Measurements from ENCODE around the gene RND3.

RND3 gene

GRCh38 chr2:150528861-150529801 is 41.7 kb upstream of the RND3 start:
- in situ Hi-C loops (cut with MboI; ENCODE audit: low pct_unique_long_range_greater_than_20kb, low sequenced_read_pairs, unreplicated experiment): no loop called here
- no peak for TF ChIP-seq CTCF (IDR thresholded peaks at IDR 0.05; ENCODE audit: extremely low read depth, insufficient read depth, missing control alignments)
- DNase-seq (ENCODE audit: low spot score): peak; percentile 42

GRCh38 chr2:150526827-150527226 is 39.4 kb upstream of the RND3 start:
- in situ Hi-C loops (cut with MboI; ENCODE audit: low pct_unique_long_range_greater_than_20kb, low sequenced_read_pairs, unreplicated experiment): no loop called here
- DNase-seq (ENCODE audit: low spot score): no peak
- no peak for TF ChIP-seq CTCF (IDR thresholded peaks at IDR 0.05; ENCODE audit: extremely low read depth, insufficient read depth, missing control alignments)

GRCh38 chr2:150526006-150526405 is 38.5 kb upstream of the RND3 start:
- no peak for DNase-seq (ENCODE audit: low spot score)
- TF ChIP-seq CTCF (IDR thresholded peaks at IDR 0.05; ENCODE audit: extremely low read depth, insufficient read depth, missing control alignments): no peak
- in situ Hi-C loops (cut with MboI; ENCODE audit: low pct_unique_long_range_greater_than_20kb, low sequenced_read_pairs, unreplicated experiment): no loop called here

DNA sequence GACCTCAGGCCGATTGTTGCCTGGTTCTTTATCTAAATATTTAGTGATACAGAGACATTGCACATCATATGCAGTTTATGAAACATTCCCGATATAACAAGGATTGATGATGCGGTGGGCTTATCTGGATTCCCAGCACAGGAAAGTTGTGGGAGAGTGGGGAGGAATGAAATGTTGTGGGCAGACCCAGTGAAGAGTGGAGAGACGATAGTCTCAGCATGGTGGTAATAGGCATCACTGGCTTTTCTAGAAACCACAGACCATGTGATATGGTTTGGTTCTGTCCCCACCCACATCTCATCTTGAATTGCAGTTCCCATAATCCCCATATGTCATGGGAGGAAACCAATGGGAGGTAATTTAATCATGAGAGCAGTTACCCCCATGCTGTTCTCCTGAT is 34.8 kb upstream of the RND3 start:
- no peak for TF ChIP-seq CTCF (IDR thresholded peaks at IDR 0.05; ENCODE audit: extremely low read depth, insufficient read depth, missing control alignments)
- in situ Hi-C loops (cut with MboI; ENCODE audit: low pct_unique_long_range_greater_than_20kb, low sequenced_read_pairs, unreplicated experiment): no loop called here
- no peak for DNase-seq (ENCODE audit: low spot score)

- DNase-seq (ENCODE audit: low spot score): no peak
Measured at GRCh38 chr2:150520887-150521664, 33.6 kb upstream of the RND3 start.

More at GRCh38 chr2:150520887-150521664, 33.6 kb upstream of the RND3 start:
- in situ Hi-C loops (cut with MboI; ENCODE audit: low pct_unique_long_range_greater_than_20kb, low sequenced_read_pairs, unreplicated experiment): no loop called here
- no peak for TF ChIP-seq CTCF (IDR thresholded peaks at IDR 0.05; ENCODE audit: extremely low read depth, insufficient read depth, missing control alignments)

Measured in GM13977 (cell line).